HG02759 (cell line): Measurements from ENCODE around the gene KRT73.
"Not testable (repeated sequence)": the region's sequence is repeated elsewhere in the genome, so short reads cannot be mapped to it uniquely, and the experiment has no call there.

Experiments used
- ATAC-seq: cut with Tn5 transposase; IDR thresholded peaks from one replicate; pipeline ENCODE4 v1.9.1; 2021; ENCODE audit warnings: mild to moderate bottlenecking, moderate library complexity; ENCODE audit not compliant: unreplicated experiment

The KRT73 gene

GRCh38 chr12:52603314-52603713 lies 15.0 kb downstream of the KRT73 start:
- no peak for ATAC-seq

- ATAC-seq = no peak
Measured at GRCh38 chr12:52602552-52602951, 15.8 kb downstream of the KRT73 start.

GRCh38 chr12:52601671-52602070 lies 16.7 kb downstream of the KRT73 start:
- no peak for ATAC-seq

GRCh38 chr12:52600941-52601481 lies 17.3 kb downstream of the KRT73 start, which contains the start of gene KRT72:
KRT72 (minus strand) TSS chr12:52601463; CDS start chr12:52601452, 11 bp downstream.
- ATAC-seq = no peak

GRCh38 chr12:52600475-52600874 lies 17.9 kb downstream of the KRT73 start:
- no peak for ATAC-seq

- no peak for ATAC-seq
Measured at GRCh38 chr12:52600071-52600470, 18.3 kb downstream of the KRT73 start.

- ATAC-seq = no peak
Measured at GRCh38 chr12:52598966-52599365, 19.4 kb downstream of the KRT73 start.

- ATAC-seq = not testable (repeated sequence)
Measured at GRCh38 chr12:52594237-52594636, 24.1 kb downstream of the KRT73 start.

- ATAC-seq = no peak
Measured at GRCh38 chr12:52591521-52591920, 26.8 kb downstream of the KRT73 start.

GRCh38 chr12:52590021-52590420 lies 28.3 kb downstream of the KRT73 start:
- ATAC-seq = no peak

- ATAC-seq = no peak
Measured at GRCh38 chr12:52587563-52587962, 30.8 kb downstream of the KRT73 start.

GRCh38 chr12:52585946-52586345 lies 32.4 kb downstream of the KRT73 start:
- ATAC-seq = no peak

- ATAC-seq = no peak
Measured at GRCh38 chr12:52585066-52585465, 33.3 kb downstream of the KRT73 start.

- no peak for ATAC-seq
Measured at GRCh38 chr12:52584156-52584682, 34.1 kb downstream of the KRT73 start.

- peak; percentile 54 for ATAC-seq
Measured at GRCh38 chr12:52582971-52583456, 35.3 kb downstream of the KRT73 start.

GRCh38 chr12:52582486-52582885 lies 35.9 kb downstream of the KRT73 start:
- ATAC-seq = no peak

- ATAC-seq = no peak
Measured at GRCh38 chr12:52581481-52581880, 36.9 kb downstream of the KRT73 start.

GRCh38 chr12:52581066-52581465 lies 37.3 kb downstream of the KRT73 start:
- ATAC-seq = no peak

- ATAC-seq = no peak
Measured at GRCh38 chr12:52580496-52580895, 37.9 kb downstream of the KRT73 start.

- no peak for ATAC-seq
Measured at GRCh38 chr12:52579468-52580465, 38.6 kb downstream of the KRT73 start.

- no peak for ATAC-seq
Measured at GRCh38 chr12:52578469-52578868, 39.9 kb downstream of the KRT73 start.

- ATAC-seq = no peak
Measured at GRCh38 chr12:52577316-52577715, 41.0 kb downstream of the KRT73 start.
